IMR-90 (cell line): Measurements from ENCODE around the gene PCGF6. TPM values are rescaled to one million over a fixed set of nuclear protein-coding genes. Genes with fewer than 3 reads are reported as not detected.

Experiments used
- ATAC-seq: fragments of 200-7000 bp; cut with Tn5 transposase; 2 replicates; pipeline ENCODE4 v1.9.1; 2020; ENCODE audit warnings: low read depth, mild to moderate bottlenecking, moderate library complexity
- BruUV-seq: library from RNA; stranded (reverse); fragments of 400-500 nt; replicated peaks from 2 replicates; lab custom pipeline; 2021; lab: Mats Ljungman, UMichigan
- CTCF ChIA-PET: fragments of 300-600 bp; formaldehyde crosslinking; extraction: SDS; loops from one replicate; lab custom pipeline; 2021; ENCODE audit warnings: antibody characterized with exemption; lab: Yijun Ruan, JAX
- POLR2A ChIA-PET: fragments of 300-600 bp; sonication (Branson Sonifier 250); formaldehyde crosslinking; loops from one replicate; lab custom pipeline; 2022; ENCODE audit warnings: antibody characterized with exemption; ENCODE audit not compliant: unreplicated experiment; lab: Charles Lee
- DNase-seq: peaks from one replicate; pipeline ENCODE4 v3.0.0; 2013
- H2AFZ ChIP-seq: replicated peaks from 2 replicates; pipeline ENCODE3; 2013; ENCODE audit warnings: low read length, mild to moderate bottlenecking; ENCODE audit not compliant: poor library complexity
- H2AK5ac ChIP-seq: 2 replicates; pipeline ENCODE4 v1.6.1; 2013; ENCODE audit warnings: low read depth, low read length, inconsistent platforms
- H2AK9ac ChIP-seq: replicated peaks from 2 replicates; pipeline ENCODE3; 2013; ENCODE audit warnings: mild to moderate bottlenecking, low read depth, low read length, moderate library complexity; ENCODE audit not compliant: poor library complexity
- H2BK120ac ChIP-seq: 2 replicates; pipeline ENCODE4 v1.6.1; 2013; ENCODE audit warnings: low read depth, low read length, inconsistent platforms
- H2BK15ac ChIP-seq: 3 replicates; pipeline ENCODE4 v1.6.1; 2013; ENCODE audit warnings: low read depth, low read length, inconsistent platforms
- H2BK20ac ChIP-seq: 2 replicates; pipeline ENCODE4 v1.6.1; 2013; ENCODE audit warnings: low read depth, mild to moderate bottlenecking, inconsistent platforms, low read length, moderate library complexity
- H2BK5ac ChIP-seq: 2 replicates; pipeline ENCODE4 v1.6.1; 2013; ENCODE audit warnings: mild to moderate bottlenecking, low read depth, low read length, inconsistent platforms; ENCODE audit not compliant: poor library complexity, severe bottlenecking
- H3K14ac ChIP-seq: replicated peaks from 2 replicates; pipeline ENCODE4 v1.6.1; 2013; ENCODE audit warnings: low read depth, low read length, inconsistent platforms
- H3K18ac ChIP-seq: 2 replicates; pipeline ENCODE4 v1.6.1; 2013; ENCODE audit warnings: low read depth, low read length, control low read depth
- H3K23ac ChIP-seq: 2 replicates; pipeline ENCODE4 v1.6.1; 2013; ENCODE audit warnings: low read depth, low read length, inconsistent platforms
- H3K27ac ChIP-seq: 2 replicates; pipeline ENCODE4 v1.5.1; 2013; ENCODE audit warnings: mild to moderate bottlenecking, control low read depth, low read length; ENCODE audit not compliant: insufficient read depth
- H3K27me3 ChIP-seq: 2 replicates; pipeline ENCODE4 v1.6.1; 2013; ENCODE audit warnings: low read length; ENCODE audit not compliant: control insufficient read depth, insufficient read depth
- H3K36me3 ChIP-seq: 2 replicates; pipeline ENCODE4 v1.6.1; 2013; ENCODE audit warnings: low read length, mixed read lengths; ENCODE audit not compliant: control insufficient read depth, insufficient read depth
- H3K4ac ChIP-seq: 2 replicates; pipeline ENCODE4 v1.6.1; 2013; ENCODE audit warnings: low read depth, low read length, inconsistent platforms
- H3K4me1 ChIP-seq: 2 replicates; pipeline ENCODE4 v1.6.1; 2013; ENCODE audit warnings: low read length, mixed read lengths; ENCODE audit not compliant: control insufficient read depth, insufficient read depth
- H3K4me2 ChIP-seq: 2 replicates; pipeline ENCODE4 v1.6.1; 2013; ENCODE audit warnings: low read depth, mild to moderate bottlenecking, control low read depth, low read length, moderate library complexity
- H3K4me3 ChIP-seq: 2 replicates; pipeline ENCODE4 v1.5.1; 2013; ENCODE audit warnings: low read depth, mild to moderate bottlenecking, control low read depth, low read length, moderate library complexity; ENCODE audit not compliant: insufficient read depth
- H3K56ac ChIP-seq: 2 replicates; pipeline ENCODE4 v1.6.1; 2013; ENCODE audit warnings: low read length, inconsistent platforms; ENCODE audit not compliant: insufficient read depth; ENCODE audit errors: extremely low read depth
- H3K79me1 ChIP-seq, 2 experiments: 2 replicates each; pipeline ENCODE4 v1.6.1; 2013; ENCODE audit warnings: low read length in 2 of 2, inconsistent platforms in 1 of 2, low read depth in 1 of 2
- H3K9ac ChIP-seq: 2 replicates; pipeline ENCODE4 v1.6.1; 2013; ENCODE audit warnings: low read depth, low read length, control low read depth
- H3K9me1 ChIP-seq: 2 replicates; pipeline ENCODE4 v1.6.1; 2013; ENCODE audit warnings: low read length, inconsistent platforms; ENCODE audit not compliant: insufficient read depth
- H3K9me3 ChIP-seq: 2 replicates; pipeline ENCODE4 v1.6.1; 2013; ENCODE audit warnings: low read length; ENCODE audit not compliant: control insufficient read depth, insufficient read depth
- H4K20me1 ChIP-seq: 2 replicates; pipeline ENCODE4 v1.6.1; 2013; ENCODE audit warnings: low read length, inconsistent platforms; ENCODE audit not compliant: insufficient read depth
- H4K5ac ChIP-seq: 2 replicates; pipeline ENCODE4 v1.6.1; 2013; ENCODE audit warnings: mild to moderate bottlenecking, low read depth, low read length, control low read depth
- H4K8ac ChIP-seq, 2 experiments: 2 replicates each; pipeline ENCODE4 v1.6.1; 2013; ENCODE audit warnings: low read depth in 2 of 2, low read length in 2 of 2, control low read depth in 1 of 2, inconsistent platforms in 1 of 2
- H4K91ac ChIP-seq: 2 replicates; pipeline ENCODE4 v1.6.1; 2013; ENCODE audit warnings: low read depth, low read length, inconsistent platforms; ENCODE audit not compliant: insufficient read depth
- BHLHE40 ChIP-seq: fragments of 150-350 bp; IDR thresholded peaks from 2 replicates; pipeline ENCODE4 v1.6.1; 2016; ENCODE audit warnings: mild to moderate bottlenecking, low read depth, low read length
- CEBPB ChIP-seq: IDR thresholded peaks from 2 replicates; pipeline ENCODE4 v1.6.1; 2012; ENCODE audit warnings: low read depth, low read length, improper control_type of control experiment
- CHD1 ChIP-seq: IDR thresholded peaks from 2 replicates; pipeline ENCODE4 v1.6.1; 2012; ENCODE audit warnings: low read depth, low read length, improper control_type of control experiment
- CTCF ChIP-seq: conservative IDR thresholded peaks from 2 replicates; pipeline ENCODE4 v1.5.1; 2012; ENCODE audit warnings: mild to moderate bottlenecking, low read depth, low read length, improper control_type of control experiment
- MAZ ChIP-seq: IDR thresholded peaks from 2 replicates; pipeline ENCODE4 v1.6.1; 2012; ENCODE audit warnings: low read depth, mild to moderate bottlenecking, low read length, improper control_type of control experiment, moderate library complexity, borderline replicate concordance
- RFX5 ChIP-seq: IDR thresholded peaks from 2 replicates; pipeline ENCODE4 v1.8.0; 2012; ENCODE audit warnings: low read depth, mild to moderate bottlenecking, low read length, moderate library complexity
- SMC3 ChIP-seq: fragments of 150-350 bp; IDR thresholded peaks from 2 replicates; pipeline ENCODE4 v1.6.1; 2016; ENCODE audit warnings: low read depth, mild to moderate bottlenecking, antibody characterized with exemption, low read length, moderate library complexity
- WGBS, 2 experiments: methylation state at CpG; one replicate each; pipeline versions ENCODE4 v1.1.5 to v1.1.7; 2013; ENCODE audit warnings: missing lambda C conversion rate in 2 of 2; ENCODE audit not compliant: insufficient read length in 1 of 2; ENCODE audit errors: extremely low coverage in 2 of 2; 5-methylcytosine and 5-hydroxymethylcytosine counted together
- dilution Hi-C: fragments of 300-500 bp; cut with HindIII; formaldehyde crosslinking; loops from one replicate; pipeline ENCODE4 v1.14.3; 2018; ENCODE audit warnings: low sequenced_read_pairs; ENCODE audit not compliant: unreplicated experiment
- in situ Hi-C: fragments of 300-500 bp; cut with MboI; formaldehyde crosslinking; loops from 3 replicates; pipeline ENCODE4 v1.14.3; 2019; ENCODE audit warnings: low sequenced_read_pairs, inconsistent platforms, mixed read lengths
- intact Hi-C: fragments of 100-400 bp; cut with micrococcal nuclease; formaldehyde crosslinking; loops from 2 replicates; pipeline ENCODE4 v1.10.0; 2022
- polyA plus RNA-seq, 3 experiments: library from polyadenylated mRNA; depleted of rRNA; stranded (reverse); fragments of >200 nt; gene quantifications; 2 replicates each; pipeline ENCODE4 v1.2.3, GENCODE V29; 2012; ENCODE audit warnings: low replicate concordance in 1 of 3
- total RNA-seq: library from RNA; depleted of rRNA; stranded (reverse); fragments of >200 nt; gene quantifications from 2 replicates; pipeline ENCODE4 v1.2.3, GENCODE V29; 2012
- TF ChIP-seq, protein P1 (sequence below): fragments of 150-350 bp; IDR thresholded peaks from 2 replicates; pipeline ENCODE4 v1.6.1; 2016; ENCODE audit warnings: low read depth, mild to moderate bottlenecking, low read length, moderate library complexity, borderline replicate concordance

The PCGF6 gene
- total and polyA plus RNA-seq, 2 of the 4 experiments (the other 2 are of a cell fraction), result 4.9 to 6.5 TPM

- Histone ChIP-seq H3K4me3 (no peak overlapping the region), H2BK20ac (no peak overlapping the region), H2BK120ac (no peak overlapping the region), H4K20me1 (no peaks in the 10 kb centered on the region), H2AFZ (no peak overlapping the region), H3K18ac (no peak overlapping the region), H3K27ac (no peak overlapping the region), H3K4me1 (no peaks in the 10 kb centered on the region), H4K8ac (no peak overlapping the region), H3K4ac (no peak overlapping the region), H2AK9ac (no peak overlapping the region), H3K79me1 (peaks cover 8 to 32% of the 10 kb centered on the region in 2 experiments; a peak in 3 of 4 replicates), H3K9ac (no peak overlapping the region), H2BK5ac (no peak overlapping the region), H3K9me3 (no peaks in the 10 kb centered on the region), H3K9me1 (no peaks in the 10 kb centered on the region; the same call in 1 of the 2 replicates), H3K4me2 (no peak overlapping the region), H3K23ac (no peak overlapping the region), H4K91ac (no peak overlapping the region), H4K5ac (no peak overlapping the region), H2AK5ac (no peak overlapping the region), H3K14ac (no peak overlapping the region), H3K36me3 (peaks cover 10% of the 10 kb centered on the region), H3K27me3 (no peaks in the 10 kb centered on the region), H3K56ac (no peak overlapping the region), H2BK15ac (no peak overlapping the region)
- dilution Hi-C loops (no loop called here), in situ Hi-C loops (no loop called here), intact Hi-C loops (no loop called here)
- no TSS peak for BruUV-seq
- POLR2A ChIA-PET, result no interaction called here
- WGBS, 2 experiments, result no CpG with 5 or more reads among the region's 3 CpGs
- no peak for TF ChIP-seq SMC3
- TF ChIP-seq, protein P1, sequence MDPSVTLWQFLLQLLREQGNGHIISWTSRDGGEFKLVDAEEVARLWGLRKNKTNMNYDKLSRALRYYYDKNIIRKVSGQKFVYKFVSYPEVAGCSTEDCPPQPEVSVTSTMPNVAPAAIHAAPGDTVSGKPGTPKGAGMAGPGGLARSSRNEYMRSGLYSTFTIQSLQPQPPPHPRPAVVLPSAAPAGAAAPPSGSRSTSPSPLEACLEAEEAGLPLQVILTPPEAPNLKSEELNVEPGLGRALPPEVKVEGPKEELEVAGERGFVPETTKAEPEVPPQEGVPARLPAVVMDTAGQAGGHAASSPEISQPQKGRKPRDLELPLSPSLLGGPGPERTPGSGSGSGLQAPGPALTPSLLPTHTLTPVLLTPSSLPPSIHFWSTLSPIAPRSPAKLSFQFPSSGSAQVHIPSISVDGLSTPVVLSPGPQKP, result no peak
- no peak for TF ChIP-seq CTCF
- TF ChIP-seq MAZ, result no peak
- no peak for TF ChIP-seq CHD1
- TF ChIP-seq CEBPB, result no peak
- TF ChIP-seq BHLHE40, result no peak
- TF ChIP-seq RFX5, result no peak
- CTCF ChIA-PET, result no interaction called here
- ATAC-seq (no peak), DNase-seq (no peak)
These were observed 22.6 kb upstream of the PCGF6 start for GRCh38 chr10:103373544-103373943.
